Measurements from ENCODE around the gene RAC3.
A peak's percentile ranks its signal among the peaks of the same experiment; 100 is the strongest.

The RAC3 gene

GRCh38 chr17:81991684-81992305 lies 39.7 kb upstream of the RAC3 start:
- Histone ChIP-seq H3K9ac (no peak overlapping the region; a peak in 1 of 22 replicates), H3K36me3 (peaks cover 0 to 57% (median 16%) of the 10 kb centered on the region in 11 experiments; a peak in 16 of 22 replicates), H3K9me3 (replicated peaks in 1 of 11) (peaks cover 0 to 13% (median 5%) of the 10 kb centered on the region in 11 experiments; a peak in 8 of 22 replicates), H3K4me2 (peak overlapping the region in 3 of 11 experiments; percentile 0 to 24 (median 15); a peak in 4 of 22 replicates), H3K4me3 (no peak overlapping the region), H3K27me3 (peaks cover 0 to 6% (median 0%) of the 10 kb centered on the region in 11 experiments; a peak in 1 of 22 replicates), H3K27ac (no peak overlapping the region), H4K20me1 (peaks cover 29 to 96% (median 72%) of the 10 kb centered on the region in 11 experiments; a peak in 20 of 22 replicates), H3K4me1 (peaks cover 0 to 38% (median 19%) of the 10 kb centered on the region in 10 experiments; a peak in 11 of 20 replicates)
- TF ChIP-seq Cebpa-rat (IDR thresholded peaks at IDR 0.05): no peak

DNA sequence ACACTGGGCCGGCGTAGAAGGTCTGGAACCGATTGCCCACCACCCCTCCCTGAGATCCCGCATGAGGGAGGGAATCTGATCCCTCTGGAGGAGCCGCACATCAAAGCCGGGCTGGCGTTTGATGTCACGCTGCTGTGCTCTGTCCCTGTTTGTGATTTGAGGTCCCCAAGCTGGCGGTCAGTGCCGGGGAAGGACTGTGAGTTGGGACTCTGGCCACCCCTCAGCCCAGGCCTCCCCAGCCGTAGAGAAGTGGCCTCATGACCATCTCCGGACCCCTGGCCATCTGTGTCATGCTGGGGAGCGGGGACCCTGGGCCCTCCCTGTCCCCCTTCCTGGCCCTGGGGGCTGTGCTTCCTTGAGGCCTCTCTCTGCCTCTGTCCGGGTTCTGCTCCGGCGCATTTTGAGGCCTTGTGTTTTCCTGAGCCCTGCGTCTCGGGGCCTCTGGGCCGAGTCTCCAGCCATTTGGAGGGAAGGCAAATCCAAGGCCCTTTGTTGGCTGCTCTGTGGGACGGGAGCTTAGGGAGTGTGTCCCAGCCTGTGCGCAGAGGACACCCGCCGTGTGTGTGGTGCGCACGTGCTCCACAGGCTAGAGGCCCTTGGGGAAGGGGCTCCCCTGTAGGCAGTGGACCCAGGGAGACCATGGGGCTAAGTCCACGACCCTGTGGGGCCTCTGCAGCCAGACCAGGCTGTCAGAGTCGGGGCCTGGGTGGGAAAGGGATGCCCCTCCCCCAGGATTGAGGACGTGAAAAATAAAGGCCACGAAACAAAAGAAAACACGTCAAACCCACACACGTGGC lies 39.0 kb upstream of the RAC3 start:
- no peak overlapping the region for H3K4me3 ChIP-seq
- H3K9ac ChIP-seq: no peak overlapping the region
- no peak for TF ChIP-seq Cebpa-rat (IDR thresholded peaks at IDR 0.05)
- H3K27ac ChIP-seq: no peak overlapping the region
- peaks cover 0 to 56% (median 20%) of the 10 kb centered on the region in 11 experiments; a peak in 15 of 22 replicates for H3K36me3 ChIP-seq
- H4K20me1 ChIP-seq: peaks cover 27 to 92% (median 66%) of the 10 kb centered on the region in 11 experiments; a peak in 20 of 22 replicates
- peak overlapping the region in 7 of 11 experiments; percentile 17 to 53 (median 24); a peak in 8 of 22 replicates for H3K4me2 ChIP-seq
- peaks cover 0 to 6% (median 0%) of the 10 kb centered on the region in 11 experiments; a peak in 1 of 22 replicates for H3K27me3 ChIP-seq
- H3K9me3 ChIP-seq (replicated peaks in 1 of 11): peaks cover 0 to 13% (median 5%) of the 10 kb centered on the region in 11 experiments; a peak in 8 of 22 replicates
- H3K4me1 ChIP-seq: peaks cover 0 to 36% (median 16%) of the 10 kb centered on the region in 10 experiments; a peak in 11 of 20 replicates

- Histone ChIP-seq H4K20me1 (peaks cover 30 to 91% (median 69%) of the 10 kb centered on the region in 11 experiments; a peak in 20 of 22 replicates), H3K4me1 (peaks cover 0 to 39% (median 25%) of the 10 kb centered on the region in 10 experiments; a peak in 16 of 20 replicates), H3K4me2 (peak overlapping the region in 5 of 11 experiments; percentile 13 to 46 (median 31); a peak in 6 of 22 replicates), H3K9me3 (replicated peaks in 1 of 11) (peaks cover 0 to 13% (median 5%) of the 10 kb centered on the region in 11 experiments; a peak in 8 of 22 replicates), H3K27ac (no peak overlapping the region), H3K27me3 (peaks cover 0 to 6% (median 0%) of the 10 kb centered on the region in 11 experiments; a peak in 1 of 22 replicates), H3K9ac (peak overlapping the region in 1 of 11 experiments; percentile 9; a peak in 1 of 22 replicates), H3K4me3 (no peak overlapping the region), H3K36me3 (peaks cover 0 to 53% (median 20%) of the 10 kb centered on the region in 11 experiments; a peak in 15 of 22 replicates)
- no peak for TF ChIP-seq Cebpa-rat (IDR thresholded peaks at IDR 0.05)
These were observed 37.5 kb upstream of the RAC3 start for GRCh38 chr17:81993729-81994592.

- H3K9ac ChIP-seq: 0 out of 22 replicates have a peak overlapping the region, but pooled peaks of 1 of the 11 experiments have one; percentile 23
- H3K9me3 ChIP-seq (replicated peaks in 1 of 11): peaks cover 0 to 13% (median 5%) of the 10 kb centered on the region in 11 experiments; a peak in 8 of 22 replicates
- peaks cover 0 to 7% (median 0%) of the 10 kb centered on the region in 11 experiments; a peak in 7 of 22 replicates for H3K27me3 ChIP-seq
- H3K4me3 ChIP-seq: no peak overlapping the region
- H3K36me3 ChIP-seq: peaks cover 0 to 44% (median 20%) of the 10 kb centered on the region in 11 experiments; a peak in 15 of 22 replicates
- H3K27ac ChIP-seq: no peak overlapping the region
- peaks cover under 1 to 48% (median 33%) of the 10 kb centered on the region in 10 experiments; a peak in 18 of 20 replicates for H3K4me1 ChIP-seq
- 0 out of 22 replicates have a peak overlapping the region, but pooled peaks of 1 of the 11 experiments have one; percentile 46 for H3K4me2 ChIP-seq
- peaks cover 33 to 91% (median 68%) of the 10 kb centered on the region in 11 experiments; a peak in 21 of 22 replicates for H4K20me1 ChIP-seq
- no peak for TF ChIP-seq Cebpa-rat (IDR thresholded peaks at IDR 0.05)
These were observed 36.6 kb upstream of the RAC3 start for GRCh38 chr17:81994593-81995462.

DNA sequence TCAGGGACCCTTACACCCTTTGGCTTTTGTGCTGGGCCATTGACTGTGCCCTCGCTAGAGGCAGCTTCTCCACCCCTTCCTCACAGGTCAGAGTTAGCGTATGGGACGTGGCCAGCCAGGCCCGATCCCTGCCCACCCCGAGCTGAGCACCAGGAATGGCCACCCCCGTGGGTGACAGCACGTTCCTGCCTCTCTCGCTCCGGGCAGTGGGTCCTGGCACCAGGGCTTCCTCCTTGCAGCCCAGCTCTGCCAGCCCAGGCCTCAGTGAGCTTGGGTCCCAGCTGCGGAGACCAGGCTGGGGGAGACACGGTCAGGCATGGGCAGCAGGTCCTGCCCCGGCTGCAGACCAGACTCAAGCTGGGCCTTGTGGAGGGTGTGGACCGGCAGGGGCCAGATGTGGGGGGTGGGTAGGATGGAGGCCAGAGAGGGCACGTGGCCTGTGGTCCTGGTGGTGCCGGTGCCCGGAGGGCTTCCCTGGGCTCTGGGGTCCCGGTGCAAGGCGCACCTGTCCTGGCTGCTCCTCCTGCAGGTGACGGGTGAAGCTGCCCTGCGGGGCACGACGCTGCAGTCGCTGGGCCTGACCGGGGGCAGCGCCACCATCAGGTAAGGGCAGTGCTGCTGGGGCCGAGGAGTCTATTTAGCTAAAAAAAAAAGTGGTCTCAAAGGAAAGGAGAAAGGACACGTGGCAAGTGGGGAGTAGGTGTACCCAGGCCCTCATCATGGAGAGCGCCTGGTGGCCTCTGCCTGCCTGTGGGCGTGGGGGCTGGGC lies 35.8 kb upstream of the RAC3 start:
- Histone ChIP-seq H3K9ac (no peak overlapping the region), H3K9me3 (replicated peaks in 1 of 11) (peaks cover 0 to 6% (median 1%) of the 10 kb centered on the region in 11 experiments; a peak in 7 of 22 replicates), H3K36me3 (peaks cover 0 to 37% (median 17%) of the 10 kb centered on the region in 11 experiments; a peak in 13 of 22 replicates), H4K20me1 (peaks cover 42 to 91% (median 71%) of the 10 kb centered on the region in 11 experiments; a peak in 21 of 22 replicates), H3K4me3 (no peak overlapping the region), H3K27me3 (peaks cover 0 to 15% (median 0%) of the 10 kb centered on the region in 11 experiments; a peak in 10 of 22 replicates), H3K4me2 (no peak overlapping the region), H3K27ac (no peak overlapping the region), H3K4me1 (peaks cover 9 to 56% (median 41%) of the 10 kb centered on the region in 10 experiments)
- no peak for TF ChIP-seq Cebpa-rat (IDR thresholded peaks at IDR 0.05)

- Histone ChIP-seq H3K4me2 (no peak overlapping the region), H3K27me3 (peaks cover 0 to 22% (median 0%) of the 10 kb centered on the region in 11 experiments; a peak in 12 of 22 replicates), H3K4me1 (peaks cover 15 to 61% (median 48%) of the 10 kb centered on the region in 10 experiments), H3K9me3 (replicated peaks in 1 of 11) (no peaks in the 10 kb centered on the region), H3K27ac (no peak overlapping the region), H3K9ac (no peak overlapping the region), H3K36me3 (peaks cover 0 to 31% (median 10%) of the 10 kb centered on the region in 11 experiments; a peak in 10 of 22 replicates), H3K4me3 (no peak overlapping the region), H4K20me1 (peaks cover 48 to 91% (median 71%) of the 10 kb centered on the region in 11 experiments; a peak in 21 of 22 replicates)
- TF ChIP-seq Cebpa-rat (IDR thresholded peaks at IDR 0.05): no peak
These were observed 35.2 kb upstream of the RAC3 start for GRCh38 chr17:81996232-81996756.
